HK-2 (cell line): ENCODE data around the gene ZNF184.
"Not testable (repeated sequence)": the region's sequence is repeated elsewhere in the genome, so short reads cannot be mapped to it uniquely, and the experiment has no call there.

Experiments
- DNase-seq: peaks from one replicate; pipeline ENCODE4 v3.0.0-alpha.2; 2018; ENCODE audit not compliant: unreplicated experiment

Gene ZNF184

GRCh38 chr6:27424851-27425250 lies 48.1 kb downstream of the ZNF184 start:
- DNase-seq = not testable (repeated sequence)

GRCh38 chr6:27422651-27423332 lies 50.1 kb downstream of the ZNF184 start:
- no peak for DNase-seq

GRCh38 chr6:27419363-27419762 lies 53.5 kb downstream of the ZNF184 start:
- no peak for DNase-seq

- no peak for DNase-seq
Observed at GRCh38 chr6:27415898-27416297, 57.0 kb downstream of the ZNF184 start.

- no peak for DNase-seq
Observed at GRCh38 chr6:27414996-27415395, 57.9 kb downstream of the ZNF184 start.

GRCh38 chr6:27414300-27414699 lies 58.6 kb downstream of the ZNF184 start:
- DNase-seq = no peak

GRCh38 chr6:27407153-27407814 lies 65.6 kb downstream of the ZNF184 start:
- no peak for DNase-seq

GRCh38 chr6:27406085-27406484 lies 66.8 kb downstream of the ZNF184 start:
- no peak for DNase-seq

GRCh38 chr6:27400877-27401642 lies 71.8 kb downstream of the ZNF184 start:
- DNase-seq = no peak
